Tibial artery (tissue), 4 donors: ENCODE measurements around the gene TK1.

ENCODE experiments used
- DNase-seq, 2 donors: peaks; one replicate each; pipeline ENCODE4 v3.0.0-alpha.2; 2019
- H3K27ac ChIP-seq, 2 donors: fragments of 200-600 bp; sonication (generic) in 1 of 2; 1 replicate in 1 of 2; 2 replicates in 1 of 2; pipeline ENCODE4 v1.5.1; 2018 to 2019; ENCODE audit warnings: mild to moderate bottlenecking in 1 of 2
- H3K27me3 ChIP-seq, 2 donors: fragments of 200-600 bp; sonication (generic) in 1 of 2; one replicate each; pipeline versions ENCODE4 v1.5.1 to v1.6.0; 2016 to 2019
- H3K36me3 ChIP-seq, 3 donors: fragments of 200-600 bp; sonication (generic) in 2 of 3; one replicate each; pipeline ENCODE4 v1.5.1; 2016 to 2019; ENCODE audit warnings: mild to moderate bottlenecking in 2 of 3
- H3K4me1 ChIP-seq, 4 donors: fragments of 200-600 bp; sonication (generic) in 2 of 4; 1 replicate in 3 of 4; 2 replicates in 1 of 4; pipeline ENCODE4 v1.5.1; 2016 to 2019
- H3K4me3 ChIP-seq, 2 donors: fragments of 200-600 bp; sonication (generic) in 1 of 2; 1 replicate in 1 of 2; 2 replicates in 1 of 2; pipeline ENCODE4 v1.5.1; 2018 to 2019; ENCODE audit warnings: mild to moderate bottlenecking in 2 of 2
- H3K9me3 ChIP-seq, 3 donors: fragments of 200-600 bp; sonication (generic) in 1 of 3; one replicate each; pipeline ENCODE4 v1.5.1; 2016 to 2019
- CTCF ChIP-seq, 2 experiments: fragments of 200-600 bp in 1 of 2; fragments of 450-650 bp in 1 of 2; IDR thresholded peaks; one replicate each; pipeline ENCODE4 v1.5.1; 2017 to 2019; ENCODE audit warnings: antibody characterized with exemption in 2 of 2, mild to moderate bottlenecking in 1 of 2, moderate library complexity in 1 of 2
- intact Hi-C: fragments of 100-400 bp; cut with DNase I; formaldehyde crosslinking; loops from one replicate; pipeline ENCODE4 v1.15.0; 2023; ENCODE audit warnings: low total_unique reads

Gene TK1

GRCh38 chr17:78179372-78179771 is 7.5 kb downstream of the TK1 start:
- no peaks in the 10 kb centered on the region for H3K9me3 ChIP-seq
- H3K27me3 ChIP-seq: no peaks in the 10 kb centered on the region
- no peak for TF ChIP-seq CTCF (IDR thresholded peaks at IDR 0.05)
- peak overlapping the region; percentile 69 to 71 for H3K27ac ChIP-seq
- H3K36me3 ChIP-seq: no peaks in the 10 kb centered on the region
- peaks cover 10 to 51% (median 32%) of the 10 kb centered on the region in 4 donors for H3K4me1 ChIP-seq
- no peak overlapping the region for H3K4me3 ChIP-seq
- peak; percentile 47 to 86 for DNase-seq
- intact Hi-C loops: no loop called here

- TF ChIP-seq CTCF (IDR thresholded peaks at IDR 0.05): peak; percentile 75 to 90
- H3K36me3 ChIP-seq: peaks cover under 1 to 14% (median 4%) of the 10 kb centered on the region in 3 donors
- H3K4me1 ChIP-seq: peaks cover 11 to 79% (median 50%) of the 10 kb centered on the region in 4 donors
- DNase-seq: peak; percentile 56 to 81
- H3K9me3 ChIP-seq: no peaks in the 10 kb centered on the region
- H3K27me3 ChIP-seq: no peaks in the 10 kb centered on the region
- H3K27ac ChIP-seq: no peak overlapping the region
- intact Hi-C loops: loop anchor here (2.0 kb wide), 1 partner anchor 64 kb away; no protein-coding TSS in a partner anchor
- no peak overlapping the region for H3K4me3 ChIP-seq
Measured at GRCh38 chr17:78176548-78177025, 10.3 kb downstream of the TK1 start.

GRCh38 chr17:78175643-78175981 is 11.2 kb downstream of the TK1 start:
- intact Hi-C loops: no loop called here
- TF ChIP-seq CTCF (IDR thresholded peaks at IDR 0.05): no peak

GRCh38 chr17:78174870-78175642 is 11.8 kb downstream of the TK1 start:
- TF ChIP-seq CTCF (IDR thresholded peaks at IDR 0.05): no peak
- H3K4me1 ChIP-seq: peaks cover 11 to 73% (median 54%) of the 10 kb centered on the region in 4 donors
- H3K36me3 ChIP-seq: peaks cover 5 to 29% (median 8%) of the 10 kb centered on the region in 3 donors
- H3K9me3 ChIP-seq: no peaks in the 10 kb centered on the region
- no peaks in the 10 kb centered on the region for H3K27me3 ChIP-seq
- intact Hi-C loops: no loop called here
- H3K4me3 ChIP-seq: no peak overlapping the region
- no peak for DNase-seq
- H3K27ac ChIP-seq: peak overlapping the region; percentile 71 to 73

More at GRCh38 chr17:78175643-78175981, 11.2 kb downstream of the TK1 start:
- Histone ChIP-seq H3K36me3 (peaks cover 5 to 23% (median 8%) of the 10 kb centered on the region in 3 donors), H3K4me1 (peaks cover 11 to 77% (median 53%) of the 10 kb centered on the region in 4 donors), H3K27ac (peak overlapping the region; percentile 71 to 73), H3K9me3 (no peaks in the 10 kb centered on the region), H3K27me3 (no peaks in the 10 kb centered on the region), H3K4me3 (no peak overlapping the region)
- DNase-seq: no peak

- no peak overlapping the region for H3K4me3 ChIP-seq
- peak; percentile 80 to 93 for DNase-seq
- intact Hi-C loops: no loop called here
- peaks cover 5 to 30% (median 8%) of the 10 kb centered on the region in 3 donors for H3K36me3 ChIP-seq
- H3K4me1 ChIP-seq: peaks cover 11 to 73% (median 56%) of the 10 kb centered on the region in 4 donors
- H3K27ac ChIP-seq: peak overlapping the region; percentile 71 to 73
- TF ChIP-seq CTCF (IDR thresholded peaks at IDR 0.05): peak; percentile 63 to 77
- no peaks in the 10 kb centered on the region for H3K9me3 ChIP-seq
- no peaks in the 10 kb centered on the region for H3K27me3 ChIP-seq
Measured at GRCh38 chr17:78174346-78174869, 12.4 kb downstream of the TK1 start.
